ENCODE measurements around the gene TNFAIP3.

The TNFAIP3 gene

GRCh38 chr6:137866914-137867684 lies at the start of gene TNFAIP3:
Gene TNFAIP3 (plus strand): TSS chr6:137867259. CDS start chr6:137871228, 3,969 bp downstream.
- no peak for DNase-seq (ENCODE audit: low read depth, low spot score)
- H3K36me3 ChIP-seq (ENCODE audit: insufficient read depth, insufficient read length, low read length), result peaks cover 12% of the 10 kb centered on the region
- peaks cover 18% of the 10 kb centered on the region for H3K27me3 ChIP-seq (ENCODE audit: insufficient read depth, insufficient read length)
- peaks cover 6% of the 10 kb centered on the region for H3K4me1 ChIP-seq (ENCODE audit: insufficient read depth, insufficient read length)
- H3K9ac ChIP-seq (ENCODE audit: insufficient read length, low read depth), result peak within 1 kb of the TSS; percentile 81
- TF ChIP-seq SUZ12 (IDR thresholded peaks at IDR 0.05; ENCODE audit: extremely low read depth, insufficient read depth, insufficient read length), result no peak
- TF ChIP-seq ZNF274 (IDR thresholded peaks at IDR 0.05; ENCODE audit: low read depth, low read length), result no peak
- no peak for TF ChIP-seq YY1 (IDR thresholded peaks at IDR 0.05; ENCODE audit: insufficient read depth, insufficient read length)
- peak within 1 kb of the TSS; percentile 74 for H3K4me3 ChIP-seq (ENCODE audit: insufficient read length, low read depth)
- H3K9me3 ChIP-seq (ENCODE audit: insufficient read depth, low read length), result no peaks in the 10 kb centered on the region

GRCh38 chr6:137818440-137818839 lies 48.6 kb upstream of the TNFAIP3 start:
- no peak overlapping the region for H3K4me3 ChIP-seq (ENCODE audit: insufficient read length, low read depth)
- no peak for TF ChIP-seq YY1 (IDR thresholded peaks at IDR 0.05; ENCODE audit: insufficient read depth, insufficient read length)
- no peak for TF ChIP-seq SUZ12 (IDR thresholded peaks at IDR 0.05; ENCODE audit: extremely low read depth, insufficient read depth, insufficient read length)
- no peak for TF ChIP-seq ZNF274 (IDR thresholded peaks at IDR 0.05; ENCODE audit: low read depth, low read length)
- no peaks in the 10 kb centered on the region for H3K36me3 ChIP-seq (ENCODE audit: insufficient read depth, insufficient read length, low read length)
- no peaks in the 10 kb centered on the region for H3K4me1 ChIP-seq (ENCODE audit: insufficient read depth, insufficient read length)
- no peak overlapping the region for H3K9ac ChIP-seq (ENCODE audit: insufficient read length, low read depth)
- no peaks in the 10 kb centered on the region for H3K9me3 ChIP-seq (ENCODE audit: insufficient read depth, low read length)
- H3K27me3 ChIP-seq (ENCODE audit: insufficient read depth, insufficient read length), result no peaks in the 10 kb centered on the region
- DNase-seq (ENCODE audit: low read depth, low spot score), result no peak

GRCh38 chr6:137819740-137820139 lies 47.3 kb upstream of the TNFAIP3 start:
- Histone ChIP-seq H3K9ac (ENCODE audit: insufficient read length, low read depth) (no peak overlapping the region), H3K36me3 (ENCODE audit: insufficient read depth, insufficient read length, low read length) (no peaks in the 10 kb centered on the region), H3K4me3 (ENCODE audit: insufficient read length, low read depth) (no peak overlapping the region), H3K9me3 (ENCODE audit: insufficient read depth, low read length) (no peaks in the 10 kb centered on the region), H3K27me3 (ENCODE audit: insufficient read depth, insufficient read length) (no peaks in the 10 kb centered on the region), H3K4me1 (ENCODE audit: insufficient read depth, insufficient read length) (no peaks in the 10 kb centered on the region)
- no peak for DNase-seq (ENCODE audit: low read depth, low spot score)
- TF ChIP-seq YY1 (IDR thresholded peaks at IDR 0.05; ENCODE audit: insufficient read depth, insufficient read length) (no peak), SUZ12 (IDR thresholded peaks at IDR 0.05; ENCODE audit: extremely low read depth, insufficient read depth, insufficient read length) (no peak), ZNF274 (IDR thresholded peaks at IDR 0.05; ENCODE audit: low read depth, low read length) (no peak)

- Histone ChIP-seq H3K9me3 (ENCODE audit: insufficient read depth, low read length) (no peaks in the 10 kb centered on the region), H3K4me3 (ENCODE audit: insufficient read length, low read depth) (no peak overlapping the region), H3K27me3 (ENCODE audit: insufficient read depth, insufficient read length) (no peaks in the 10 kb centered on the region), H3K4me1 (ENCODE audit: insufficient read depth, insufficient read length) (no peaks in the 10 kb centered on the region), H3K9ac (ENCODE audit: insufficient read length, low read depth) (no peak overlapping the region), H3K36me3 (ENCODE audit: insufficient read depth, insufficient read length, low read length) (no peaks in the 10 kb centered on the region)
- DNase-seq (ENCODE audit: low read depth, low spot score), result no peak
- TF ChIP-seq ZNF274 (IDR thresholded peaks at IDR 0.05; ENCODE audit: low read depth, low read length) (no peak), YY1 (IDR thresholded peaks at IDR 0.05; ENCODE audit: insufficient read depth, insufficient read length) (no peak), SUZ12 (IDR thresholded peaks at IDR 0.05; ENCODE audit: extremely low read depth, insufficient read depth, insufficient read length) (no peak)
Measured at GRCh38 chr6:137820425-137820824, 46.6 kb upstream of the TNFAIP3 start.

GRCh38 chr6:137820952-137821351 lies 46.1 kb upstream of the TNFAIP3 start:
- TF ChIP-seq ZNF274 (IDR thresholded peaks at IDR 0.05; ENCODE audit: low read depth, low read length) (no peak), SUZ12 (IDR thresholded peaks at IDR 0.05; ENCODE audit: extremely low read depth, insufficient read depth, insufficient read length) (no peak), YY1 (IDR thresholded peaks at IDR 0.05; ENCODE audit: insufficient read depth, insufficient read length) (no peak)
- Histone ChIP-seq H3K36me3 (ENCODE audit: insufficient read depth, insufficient read length, low read length) (no peaks in the 10 kb centered on the region), H3K9me3 (ENCODE audit: insufficient read depth, low read length) (no peaks in the 10 kb centered on the region), H3K27me3 (ENCODE audit: insufficient read depth, insufficient read length) (no peaks in the 10 kb centered on the region), H3K9ac (ENCODE audit: insufficient read length, low read depth) (no peak overlapping the region), H3K4me3 (ENCODE audit: insufficient read length, low read depth) (no peak overlapping the region), H3K4me1 (ENCODE audit: insufficient read depth, insufficient read length) (no peaks in the 10 kb centered on the region)
- no peak for DNase-seq (ENCODE audit: low read depth, low spot score)

GRCh38 chr6:137821491-137821890 lies 45.6 kb upstream of the TNFAIP3 start:
- Histone ChIP-seq H3K36me3 (ENCODE audit: insufficient read depth, insufficient read length, low read length) (no peaks in the 10 kb centered on the region), H3K4me3 (ENCODE audit: insufficient read length, low read depth) (no peak overlapping the region), H3K9ac (ENCODE audit: insufficient read length, low read depth) (no peak overlapping the region), H3K9me3 (ENCODE audit: insufficient read depth, low read length) (no peaks in the 10 kb centered on the region), H3K4me1 (ENCODE audit: insufficient read depth, insufficient read length) (no peaks in the 10 kb centered on the region), H3K27me3 (ENCODE audit: insufficient read depth, insufficient read length) (no peaks in the 10 kb centered on the region)
- TF ChIP-seq ZNF274 (IDR thresholded peaks at IDR 0.05; ENCODE audit: low read depth, low read length), result no peak
- no peak for TF ChIP-seq SUZ12 (IDR thresholded peaks at IDR 0.05; ENCODE audit: extremely low read depth, insufficient read depth, insufficient read length)
- no peak for TF ChIP-seq YY1 (IDR thresholded peaks at IDR 0.05; ENCODE audit: insufficient read depth, insufficient read length)
- DNase-seq (ENCODE audit: low read depth, low spot score), result no peak

- Histone ChIP-seq H3K4me1 (ENCODE audit: insufficient read depth, insufficient read length) (no peaks in the 10 kb centered on the region), H3K9me3 (ENCODE audit: insufficient read depth, low read length) (no peaks in the 10 kb centered on the region), H3K36me3 (ENCODE audit: insufficient read depth, insufficient read length, low read length) (no peaks in the 10 kb centered on the region), H3K27me3 (ENCODE audit: insufficient read depth, insufficient read length) (no peaks in the 10 kb centered on the region), H3K4me3 (ENCODE audit: insufficient read length, low read depth) (no peak overlapping the region), H3K9ac (ENCODE audit: insufficient read length, low read depth) (no peak overlapping the region)
- no peak for DNase-seq (ENCODE audit: low read depth, low spot score)
- no peak for TF ChIP-seq ZNF274 (IDR thresholded peaks at IDR 0.05; ENCODE audit: low read depth, low read length)
Measured at GRCh38 chr6:137823826-137824555, 43.1 kb upstream of the TNFAIP3 start.

Data from NT2/D1 (cell line).